H9 (cell line): Measurements from ENCODE around the gene HECTD1. TPM values are rescaled to one million over a fixed set of nuclear protein-coding genes. Genes with fewer than 3 reads are reported as not detected.

Experiments used
- DNase-seq: peaks from one replicate; pipeline ENCODE4 v3.0.0-alpha.2; 2017
- H2AFZ ChIP-seq: one replicate; pipeline ENCODE4 v1.6.1; 2013; ENCODE audit warnings: mild to moderate bottlenecking, low read length, control low read depth, moderate library complexity
- H2AK5ac ChIP-seq: 2 replicates; pipeline ENCODE4 v1.6.1; 2013; ENCODE audit warnings: low read length, control low read depth, mixed read lengths; ENCODE audit not compliant: insufficient read length
- H2BK120ac ChIP-seq: one replicate; pipeline ENCODE4 v1.6.1; 2013; ENCODE audit warnings: low read depth, mild to moderate bottlenecking, low read length, control low read depth, inconsistent platforms; ENCODE audit not compliant: poor library complexity, severe bottlenecking
- H2BK12ac ChIP-seq: 2 replicates; pipeline ENCODE4 v1.6.1; 2013; ENCODE audit warnings: low read length, control low read depth, mixed read lengths, low read depth; ENCODE audit not compliant: insufficient read length
- H2BK15ac ChIP-seq: 2 replicates; pipeline ENCODE4 v1.6.1; 2013; ENCODE audit warnings: low read depth, low read length, control low read depth
- H2BK20ac ChIP-seq: one replicate; pipeline ENCODE4 v1.6.1; 2013; ENCODE audit warnings: low read depth, mild to moderate bottlenecking, low read length, control low read depth, inconsistent platforms; ENCODE audit not compliant: poor library complexity, severe bottlenecking
- H2BK5ac ChIP-seq: 2 replicates; pipeline ENCODE4 v1.6.1; 2013; ENCODE audit warnings: low read length, control low read depth, mixed read lengths; ENCODE audit not compliant: insufficient read length
- H3K14ac ChIP-seq: 2 replicates; pipeline ENCODE4 v1.6.1; 2013; ENCODE audit warnings: low read length, control low read depth; ENCODE audit not compliant: insufficient read depth
- H3K18ac ChIP-seq: 2 replicates; pipeline ENCODE4 v1.6.1; 2013; ENCODE audit warnings: low read depth, mild to moderate bottlenecking, mixed read lengths, low read length, control low read depth; ENCODE audit not compliant: insufficient read length
- H3K23ac ChIP-seq: 2 replicates; pipeline ENCODE4 v1.6.1; 2013; ENCODE audit warnings: low read length, control low read depth, mixed read lengths, low read depth; ENCODE audit not compliant: insufficient read length
- H3K23me2 ChIP-seq: 2 replicates; pipeline ENCODE4 v1.6.1; 2013; ENCODE audit warnings: low read depth, mild to moderate bottlenecking, mixed read lengths, low read length, control low read depth; ENCODE audit not compliant: insufficient read length, poor library complexity, severe bottlenecking
- H3K27ac ChIP-seq: 2 replicates; pipeline ENCODE4 v1.5.1; 2013; ENCODE audit warnings: low read length, control low read depth, mixed read lengths, low read depth; ENCODE audit not compliant: insufficient read length
- H3K27me3 ChIP-seq: 2 replicates; pipeline ENCODE4 v1.6.1; 2013; ENCODE audit warnings: low read length, control low read depth, inconsistent platforms; ENCODE audit not compliant: insufficient read depth
- H3K4ac ChIP-seq: 2 replicates; pipeline ENCODE4 v1.6.1; 2013; ENCODE audit warnings: low read depth, mild to moderate bottlenecking, control low read depth, inconsistent platforms, low read length, moderate library complexity
- H3K4me1 ChIP-seq: 2 replicates; pipeline ENCODE4 v1.6.1; 2013; ENCODE audit warnings: low read length, control low read depth, inconsistent platforms; ENCODE audit not compliant: insufficient read depth
- H3K4me2 ChIP-seq: 2 replicates; pipeline ENCODE4 v1.6.1; 2013; ENCODE audit warnings: low read length, control low read depth, mixed read lengths; ENCODE audit not compliant: insufficient read length, insufficient read depth
- H3K56ac ChIP-seq: 2 replicates; pipeline ENCODE4 v1.6.1; 2013; ENCODE audit warnings: low read depth, mild to moderate bottlenecking, mixed read lengths, low read length, control low read depth; ENCODE audit not compliant: insufficient read length
- H3K79me1 ChIP-seq: 2 replicates; pipeline ENCODE4 v1.6.1; 2013; ENCODE audit warnings: low read depth, mild to moderate bottlenecking, moderate library complexity, low read length, control low read depth, inconsistent platforms; ENCODE audit not compliant: insufficient read depth, poor library complexity, severe bottlenecking
- H3K79me2 ChIP-seq: 2 replicates; pipeline ENCODE4 v1.6.1; 2013; ENCODE audit warnings: low read length, control low read depth, inconsistent platforms; ENCODE audit not compliant: insufficient read depth
- H3K9ac ChIP-seq: 2 replicates; pipeline ENCODE4 v1.6.1; 2013; ENCODE audit warnings: low read length, control low read depth, mixed read lengths; ENCODE audit not compliant: insufficient read length; ENCODE audit errors: extremely low read depth
- H3K9me3 ChIP-seq: one replicate; pipeline ENCODE4 v1.6.1; 2013; ENCODE audit warnings: low read depth, low read length, inconsistent platforms; ENCODE audit not compliant: control insufficient read depth
- H3T11ph ChIP-seq: one replicate; pipeline ENCODE4 v1.6.1; 2013; ENCODE audit warnings: mild to moderate bottlenecking, low read length, control low read depth, inconsistent platforms
- H4K20me1 ChIP-seq: one replicate; pipeline ENCODE4 v1.6.1; 2013; ENCODE audit not compliant: control insufficient read depth, insufficient read length, insufficient read depth
- H4K5ac ChIP-seq: 2 replicates; pipeline ENCODE4 v1.6.1; 2013; ENCODE audit warnings: low read depth, mild to moderate bottlenecking, mixed read lengths, low read length, control low read depth; ENCODE audit not compliant: insufficient read length
- H4K8ac ChIP-seq: replicated peaks from 2 replicates; pipeline ENCODE4 v1.6.1; 2013; ENCODE audit warnings: low read length, control low read depth, mixed read lengths, low read depth; ENCODE audit not compliant: insufficient read length
- H4K91ac ChIP-seq: 2 replicates; pipeline ENCODE4 v1.6.1; 2013; ENCODE audit warnings: low read depth, mild to moderate bottlenecking, moderate library complexity, mixed read lengths, low read length, control low read depth; ENCODE audit not compliant: insufficient read length
- H3K27ac Mint-ChIP-seq, 3 experiments: 2 replicates in 2 of 3; 3 replicates in 1 of 3; pipeline ENCODE4 v1.8.0; 2020 to 2021; ENCODE audit warnings: mixed read lengths in 3 of 3, mild to moderate bottlenecking in 1 of 3, moderate library complexity in 1 of 3
- H3K27me3 Mint-ChIP-seq: 2 replicates; pipeline ENCODE4 v1.8.0; 2021; ENCODE audit warnings: low read depth, mild to moderate bottlenecking, moderate library complexity, mixed read lengths
- H3K36me3 Mint-ChIP-seq, 3 experiments: 2 replicates in 2 of 3; 3 replicates in 1 of 3; pipeline ENCODE4 v1.8.0; 2020 to 2021; ENCODE audit warnings: low read depth in 3 of 3, mixed read lengths in 3 of 3; ENCODE audit not compliant: insufficient read depth in 1 of 3
- H3K4me1 Mint-ChIP-seq, 2 experiments: 2 replicates each; pipeline ENCODE4 v1.8.0; 2020; ENCODE audit warnings: mixed read lengths in 2 of 2
- H3K4me3 Mint-ChIP-seq, 2 experiments: 2 replicates in 1 of 2; 3 replicates in 1 of 2; pipeline ENCODE4 v1.8.0; 2020 to 2021; ENCODE audit warnings: mild to moderate bottlenecking in 2 of 2, mixed read lengths in 2 of 2, moderate library complexity in 1 of 2
- H3K9me3 Mint-ChIP-seq, 2 experiments: 2 replicates in 1 of 2; 3 replicates in 1 of 2; pipeline ENCODE4 v1.8.0; 2020; ENCODE audit warnings: mild to moderate bottlenecking in 2 of 2, mixed read lengths in 2 of 2, moderate library complexity in 1 of 2
- WGBS: extraction: QIAGEN DNeasy Blood & Tissue Kit; methylation state at CpG from one replicate; pipeline ENCODE4 v1.1.7; 2013; ENCODE audit warnings: missing lambda C conversion rate, low lambda C conversion rate, mixed read lengths; ENCODE audit not compliant: insufficient read length; ENCODE audit errors: extremely low coverage; 5-methylcytosine and 5-hydroxymethylcytosine counted together
- total RNA-seq: library from RNA; stranded (reverse); gene quantifications from 2 replicates; pipeline ENCODE4 v1.2.1, GENCODE V29; 2021
- TF ChIP-seq, protein P1 (sequence below): fragments of 200-600 bp; sonication (generic); conservative IDR thresholded peaks from 3 replicates; pipeline ENCODE4 v1.8.0; 2021; ENCODE audit warnings: antibody characterized with exemption, mild to moderate bottlenecking

The HECTD1 gene
- total RNA-seq, 1 experiment from 2014 or later, result 135 TPM

DNA sequence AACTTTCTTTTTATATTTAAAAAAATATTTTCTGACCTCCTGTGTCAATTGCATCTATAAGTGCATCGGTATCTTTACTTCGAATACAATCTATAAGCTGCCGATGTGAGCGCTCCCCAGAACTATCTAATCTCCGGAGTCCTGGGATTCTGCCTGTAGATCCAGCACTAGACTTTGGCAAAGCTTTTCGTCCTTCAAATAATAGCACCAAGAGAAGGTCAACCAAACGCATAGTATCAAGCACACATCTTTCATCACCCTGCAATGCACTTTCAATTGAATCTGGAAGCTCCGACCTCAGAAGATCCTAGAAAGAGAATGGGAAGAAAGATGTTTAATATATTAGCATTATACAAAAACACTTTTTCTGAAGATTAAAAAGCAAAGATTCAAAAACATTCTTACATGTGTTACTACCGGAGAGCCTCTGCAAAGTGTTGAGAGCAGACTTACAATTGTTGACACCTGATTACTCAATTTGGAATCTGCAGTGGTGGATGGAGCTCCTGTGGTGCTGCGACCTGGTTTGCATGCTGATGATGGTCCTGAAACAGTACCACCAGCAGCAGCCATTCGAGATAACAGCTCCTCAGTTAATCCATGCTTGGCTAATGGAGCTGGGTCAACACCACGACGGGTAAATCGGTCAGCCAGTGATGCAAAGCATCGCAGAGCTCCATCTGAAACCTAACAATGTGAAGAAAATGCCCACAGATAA, 34.3 kb downstream of the HECTD1 start:
- H3K14ac ChIP-seq, result no peak overlapping the region
- H2BK120ac ChIP-seq, result no peak overlapping the region
- no peaks in the 10 kb centered on the region for H3K4me1 ChIP-seq
- H3K9me3 Mint-ChIP-seq, result no peaks in the 10 kb centered on the region
- H3T11ph ChIP-seq, result no peak overlapping the region
- no peaks in the 10 kb centered on the region for H4K20me1 ChIP-seq
- H2AFZ ChIP-seq, result no peak overlapping the region
- no peaks in the 10 kb centered on the region for H3K27me3 Mint-ChIP-seq
- H2BK5ac ChIP-seq, result no peak overlapping the region
- no peak overlapping the region for H2AK5ac ChIP-seq
- H3K23ac ChIP-seq, result no peak overlapping the region
- H3K27ac Mint-ChIP-seq, result peak overlapping the region in 1 of 3 experiments; percentile 54; a peak in 2 of 7 replicates
- H3K9me3 ChIP-seq, result no peaks in the 10 kb centered on the region
- H2BK20ac ChIP-seq, result no peak overlapping the region
- no peak overlapping the region for H3K18ac ChIP-seq
- H3K27ac ChIP-seq, result no peak overlapping the region
- H3K4me3 Mint-ChIP-seq, result no peak overlapping the region
- H3K79me1 ChIP-seq, result peaks cover 7% of the 10 kb centered on the region
- H3K4me1 Mint-ChIP-seq, result no peaks in the 10 kb centered on the region
- no peak overlapping the region for H4K5ac ChIP-seq
- H2BK12ac ChIP-seq, result no peak overlapping the region
- no peaks in the 10 kb centered on the region for H3K27me3 ChIP-seq
- TF ChIP-seq, protein P1, sequence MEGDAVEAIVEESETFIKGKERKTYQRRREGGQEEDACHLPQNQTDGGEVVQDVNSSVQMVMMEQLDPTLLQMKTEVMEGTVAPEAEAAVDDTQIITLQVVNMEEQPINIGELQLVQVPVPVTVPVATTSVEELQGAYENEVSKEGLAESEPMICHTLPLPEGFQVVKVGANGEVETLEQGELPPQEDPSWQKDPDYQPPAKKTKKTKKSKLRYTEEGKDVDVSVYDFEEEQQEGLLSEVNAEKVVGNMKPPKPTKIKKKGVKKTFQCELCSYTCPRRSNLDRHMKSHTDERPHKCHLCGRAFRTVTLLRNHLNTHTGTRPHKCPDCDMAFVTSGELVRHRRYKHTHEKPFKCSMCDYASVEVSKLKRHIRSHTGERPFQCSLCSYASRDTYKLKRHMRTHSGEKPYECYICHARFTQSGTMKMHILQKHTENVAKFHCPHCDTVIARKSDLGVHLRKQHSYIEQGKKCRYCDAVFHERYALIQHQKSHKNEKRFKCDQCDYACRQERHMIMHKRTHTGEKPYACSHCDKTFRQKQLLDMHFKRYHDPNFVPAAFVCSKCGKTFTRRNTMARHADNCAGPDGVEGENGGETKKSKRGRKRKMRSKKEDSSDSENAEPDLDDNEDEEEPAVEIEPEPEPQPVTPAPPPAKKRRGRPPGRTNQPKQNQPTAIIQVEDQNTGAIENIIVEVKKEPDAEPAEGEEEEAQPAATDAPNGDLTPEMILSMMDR, result no peak
- H3K9ac ChIP-seq, result no peak overlapping the region
- no peak overlapping the region for H4K8ac ChIP-seq
- no peaks in the 10 kb centered on the region for H3K79me2 ChIP-seq
- no peak overlapping the region for H4K91ac ChIP-seq
- H3K4ac ChIP-seq, result no peak overlapping the region
- no peak for DNase-seq
- no peak overlapping the region for H3K56ac ChIP-seq
- H3K4me2 ChIP-seq, result no peak overlapping the region
- H2BK15ac ChIP-seq, result no peak overlapping the region
- WGBS, result no CpG with 5 or more reads among the region's 15 CpGs
- peaks cover 7 to 70% (median 64%) of the 10 kb centered on the region in 3 experiments for H3K36me3 Mint-ChIP-seq
- no peaks in the 10 kb centered on the region for H3K23me2 ChIP-seq
